GM12878 (cell line): ENCODE data around the gene CNDP2. TPM values are rescaled to one million over a fixed set of nuclear protein-coding genes. Genes with fewer than 3 reads are reported as not detected.

ENCODE experiments used
- ASH2L ChIP-seq: fragments of 300-600, 200-600 bp; sonication (generic); IDR thresholded peaks from 2 replicates; pipeline ENCODE4 v1.6.1; 2017; ENCODE audit warnings: low read depth, mild to moderate bottlenecking, borderline replicate concordance
- BACH1 ChIP-seq: fragments of 450-650 bp; IDR thresholded peaks from 2 replicates; pipeline ENCODE4 v1.6.1; 2017; ENCODE audit warnings: mild to moderate bottlenecking, borderline replicate concordance
- CEBPB ChIP-seq, 2 experiments: fragments of 150-350 bp in 1 of 2; IDR thresholded peaks; 2 replicates each; pipeline ENCODE4 v1.6.1; 2012 to 2014; ENCODE audit warnings: low read depth in 2 of 2, low read length in 2 of 2, borderline replicate concordance in 1 of 2, inconsistent platforms in 1 of 2
- CREB1 ChIP-seq: IDR thresholded peaks from 2 replicates; pipeline ENCODE4 v1.6.1; 2012; ENCODE audit warnings: low read depth, mild to moderate bottlenecking, inconsistent platforms
- EED ChIP-seq: sonication (generic); IDR thresholded peaks from 2 replicates; pipeline ENCODE4 v1.6.1; 2016; ENCODE audit warnings: antibody characterized with exemption, low read depth
- EP300 ChIP-seq, 2 experiments: fragments of 150-350 bp in 1 of 2; IDR thresholded peaks; 2 replicates each; pipeline ENCODE4 v1.6.1; 2011 to 2012; ENCODE audit warnings: low read depth in 2 of 2, low read length in 2 of 2, borderline replicate concordance in 1 of 2, improper control_type of control experiment in 1 of 2, inconsistent platforms in 1 of 2; ENCODE audit not compliant: control insufficient read depth in 1 of 2
- FOXK2 ChIP-seq: fragments of 450-650 bp; IDR thresholded peaks from 2 replicates; pipeline ENCODE4 v1.6.1; 2017; ENCODE audit warnings: mild to moderate bottlenecking, moderate library complexity
- HDGF ChIP-seq: fragments of 450-650 bp; IDR thresholded peaks from 2 replicates; pipeline ENCODE4 v1.6.1; 2016; ENCODE audit warnings: antibody characterized with exemption
- IRF3 ChIP-seq: fragments of 450-650 bp; IDR thresholded peaks from 2 replicates; pipeline ENCODE4 v1.6.1; 2014; ENCODE audit warnings: mild to moderate bottlenecking
- IRF5 ChIP-seq: fragments of 450-650 bp; IDR thresholded peaks from 2 replicates; pipeline ENCODE4 v1.6.1; 2017; ENCODE audit warnings: borderline replicate concordance
- MYB ChIP-seq: fragments of 150-350 bp; IDR thresholded peaks from 2 replicates; pipeline ENCODE4 v1.6.1; 2014; ENCODE audit warnings: mild to moderate bottlenecking, low read depth, low read length, borderline replicate concordance
- NR2C2 ChIP-seq: IDR thresholded peaks from 2 replicates; pipeline ENCODE4 v1.6.1; 2011; ENCODE audit warnings: borderline replicate concordance, low read depth; ENCODE audit not compliant: control insufficient read depth, insufficient read length
- PAX8 ChIP-seq: fragments of 450-650 bp; IDR thresholded peaks from 2 replicates; pipeline ENCODE4 v1.6.1; 2017; ENCODE audit warnings: mild to moderate bottlenecking, moderate library complexity
- POU2F2 ChIP-seq: IDR thresholded peaks from 3 replicates; pipeline ENCODE4 v1.6.1; 2011; ENCODE audit warnings: low read depth, mild to moderate bottlenecking, low read length, borderline replicate concordance
- RAD51 ChIP-seq: fragments of 450-650 bp; IDR thresholded peaks from 2 replicates; pipeline ENCODE4 v1.6.1; 2016; ENCODE audit warnings: moderate library complexity, mild to moderate bottlenecking, inconsistent platforms
- RB1 ChIP-seq: fragments of 450-650 bp; formaldehyde crosslinking; IDR thresholded peaks from 2 replicates; pipeline ENCODE4 v1.6.1; 2017; ENCODE audit warnings: mild to moderate bottlenecking, borderline replicate concordance
- STAT3 ChIP-seq: IDR thresholded peaks from 2 replicates; pipeline ENCODE4 v1.6.1; 2011; ENCODE audit warnings: low read depth, low read length, improper control_type of control experiment
- TCF3 ChIP-seq: IDR thresholded peaks from 2 replicates; pipeline ENCODE4 v1.6.1; 2012; ENCODE audit warnings: low read depth, mild to moderate bottlenecking, low read length, borderline replicate concordance; ENCODE audit not compliant: insufficient read depth
- ZNF274 ChIP-seq: IDR thresholded peaks from one replicate; pipeline ENCODE4 v1.8.0; 2011; ENCODE audit not compliant: insufficient read length, insufficient read depth
- ZSCAN29 ChIP-seq: fragments of 450-650 bp; IDR thresholded peaks from 2 replicates; pipeline ENCODE4 v1.6.1; 2017; ENCODE audit warnings: mild to moderate bottlenecking, moderate library complexity
- polyA plus RNA-seq, 11 experiments: library from polyadenylated mRNA; depleted of rRNA in 4 of 11; unstranded in 6 of 11; stranded (reverse) in 5 of 11; fragments of >200 nt; fragmentation: Nextera tagmentation in 4 of 11; fragmentation: Illumina TruSeq in 1 of 11; extraction: Ambion mirVana in 4 of 11; extraction: Trizol in 1 of 11; gene quantifications; 1 replicate in 1 of 11; 2 replicates in 10 of 11; pipeline versions ENCODE4 v1.2.1 to v1.2.3, GENCODE V29; 2011 to 2016; ENCODE audit warnings: inconsistent platforms in 2 of 11, missing spikeins in 2 of 11, low read depth in 1 of 11
- total RNA-seq, 4 experiments: library from RNA; depleted of rRNA in 3 of 4; stranded (reverse); fragments of >200 nt in 3 of 4; fragmentation: Illumina TruSeq in 1 of 4; extraction: Trizol in 1 of 4; gene quantifications; 2 replicates each; pipeline versions ENCODE4 v1.2.1 to v1.2.3, GENCODE V29; 2013 to 2021
- TF ChIP-seq, protein P1 (sequence below): IDR thresholded peaks from 2 replicates; pipeline ENCODE4 v1.6.1; 2011; ENCODE audit warnings: mild to moderate bottlenecking, low read depth, low read length, moderate library complexity; ENCODE audit not compliant: insufficient replicate concordance
- TF ChIP-seq, protein P2 (sequence below): fragments of 450-650 bp; IDR thresholded peaks from 2 replicates; pipeline ENCODE4 v1.6.1; 2018; ENCODE audit warnings: borderline replicate concordance, mild to moderate bottlenecking; ENCODE audit not compliant: partially characterized antibody

Gene CNDP2
- total and polyA plus RNA-seq, 10 of the 15 experiments (the other 5 are each of a cell fraction or from before 2014, with no cell fraction given): 63.5 to 213 (median 158) TPM

DNA sequence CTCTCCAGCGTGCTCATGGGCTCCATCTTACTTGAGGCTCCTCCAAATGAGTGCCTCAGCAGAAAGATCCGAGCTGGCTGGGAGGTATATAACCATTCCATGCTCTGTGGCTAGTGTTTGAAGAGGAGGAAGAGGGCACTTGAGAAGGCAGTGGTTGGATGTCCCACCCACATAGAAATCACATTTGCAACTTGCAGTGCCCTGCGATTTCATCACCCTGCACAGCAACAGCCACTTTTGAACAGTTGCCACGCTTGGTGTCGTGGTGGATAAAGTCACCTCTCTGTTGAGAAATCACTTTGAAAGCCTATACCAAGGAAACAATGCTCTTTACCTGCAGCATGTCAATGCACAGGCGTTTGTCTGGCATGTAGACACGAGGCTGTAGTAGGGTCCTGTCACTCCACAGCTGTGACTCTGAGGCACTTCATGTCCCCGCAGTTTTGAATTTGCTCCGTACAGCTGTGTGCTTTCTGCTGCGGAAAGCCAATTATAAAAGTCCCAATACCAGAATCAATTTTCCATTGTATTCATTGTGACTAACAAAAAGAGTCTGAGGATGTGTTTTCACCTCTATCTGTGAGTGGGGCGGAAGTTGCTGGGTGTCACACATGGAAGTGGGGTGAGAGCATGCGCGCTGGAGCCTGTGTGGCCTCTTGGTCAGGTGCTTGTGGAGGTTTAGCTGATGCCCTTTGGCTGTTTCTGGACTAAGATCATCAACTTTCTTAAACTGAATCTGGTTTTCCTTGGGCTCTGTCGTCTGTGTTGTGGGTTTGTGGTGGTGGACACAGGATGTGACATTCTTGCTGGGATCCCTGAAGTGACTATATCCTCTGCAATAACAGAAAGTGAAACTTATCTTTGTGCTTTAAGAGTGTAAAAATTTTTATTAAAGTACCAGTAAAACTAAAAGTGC, 2.8 kb downstream of the CNDP2 start (continued):
- TF ChIP-seq EED (peak; percentile 50; the same call in 1 of the 2 replicates), CREB1 (peak; percentile 58; the same call in 1 of the 2 replicates), BACH1 (no peak), IRF3 (no peak), ZSCAN29 (no peak), EP300 (IDR thresholded peaks at IDR 0.05; ENCODE audit: borderline replicate concordance in 1 of 2, control insufficient read depth in 1 of 2, low read depth in 2 of 2, low read length in 2 of 2) (peak in 1 of 2 experiments; percentile 24; a peak in 1 of 4 replicates), HDGF (no peak; the same call in 1 of the 2 replicates), NR2C2 (no peak), ASH2L (no peak), RAD51 (peak; percentile 49; the same call in 1 of the 2 replicates), FOXK2 (no peak), POU2F2 (no peak), MYB (no peak), STAT3 (no peak), IRF5 (no peak), RB1 (no peak), PAX8 (no peak), CEBPB (IDR thresholded peaks at IDR 0.05; ENCODE audit: borderline replicate concordance in 1 of 2, low read depth in 2 of 2, low read length in 2 of 2) (no peak), ZNF274 (no peak), TCF3 (no peak)
- TF ChIP-seq, protein P1, sequence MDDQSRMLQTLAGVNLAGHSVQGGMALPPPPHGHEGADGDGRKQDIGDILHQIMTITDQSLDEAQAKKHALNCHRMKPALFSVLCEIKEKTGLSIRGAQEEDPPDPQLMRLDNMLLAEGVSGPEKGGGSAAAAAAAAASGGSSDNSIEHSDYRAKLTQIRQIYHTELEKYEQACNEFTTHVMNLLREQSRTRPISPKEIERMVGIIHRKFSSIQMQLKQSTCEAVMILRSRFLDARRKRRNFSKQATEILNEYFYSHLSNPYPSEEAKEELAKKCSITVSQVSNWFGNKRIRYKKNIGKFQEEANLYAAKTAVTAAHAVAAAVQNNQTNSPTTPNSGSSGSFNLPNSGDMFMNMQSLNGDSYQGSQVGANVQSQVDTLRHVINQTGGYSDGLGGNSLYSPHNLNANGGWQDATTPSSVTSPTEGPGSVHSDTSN: no peak
- TF ChIP-seq, protein P2, sequence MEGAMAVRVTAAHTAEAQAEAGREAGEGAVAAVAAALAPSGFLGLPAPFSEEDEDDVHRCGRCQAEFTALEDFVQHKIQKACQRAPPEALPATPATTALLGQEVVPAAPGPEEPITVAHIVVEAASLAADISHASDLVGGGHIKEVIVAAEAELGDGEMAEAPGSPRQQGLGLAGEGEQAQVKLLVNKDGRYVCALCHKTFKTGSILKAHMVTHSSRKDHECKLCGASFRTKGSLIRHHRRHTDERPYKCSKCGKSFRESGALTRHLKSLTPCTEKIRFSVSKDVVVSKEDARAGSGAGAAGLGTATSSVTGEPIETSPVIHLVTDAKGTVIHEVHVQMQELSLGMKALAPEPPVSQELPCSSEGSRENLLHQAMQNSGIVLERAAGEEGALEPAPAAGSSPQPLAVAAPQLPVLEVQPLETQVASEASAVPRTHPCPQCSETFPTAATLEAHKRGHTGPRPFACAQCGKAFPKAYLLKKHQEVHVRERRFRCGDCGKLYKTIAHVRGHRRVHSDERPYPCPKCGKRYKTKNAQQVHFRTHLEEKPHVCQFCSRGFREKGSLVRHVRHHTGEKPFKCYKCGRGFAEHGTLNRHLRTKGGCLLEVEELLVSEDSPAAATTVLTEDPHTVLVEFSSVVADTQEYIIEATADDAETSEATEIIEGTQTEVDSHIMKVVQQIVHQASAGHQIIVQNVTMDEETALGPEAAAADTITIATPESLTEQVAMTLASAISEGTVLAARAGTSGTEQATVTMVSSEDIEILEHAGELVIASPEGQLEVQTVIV: no peak
